Right lobe of liver (tissue), 6 donors: ENCODE data around the gene RNF25. TPM values are rescaled to one million over a fixed set of nuclear protein-coding genes. Genes with fewer than 3 reads are reported as not detected.

Experiments
- ATAC-seq, 4 donors: fragments of 200-7000 bp; cut with Tn5 transposase; one replicate each; pipeline ENCODE4 v1.9.1; 2020; ENCODE audit warnings: mild to moderate bottlenecking in 4 of 4, moderate library complexity in 4 of 4
- DNase-seq, 3 donors: peaks; one replicate each; pipeline ENCODE4 v3.0.0-alpha.2; 2020
- H3K27ac ChIP-seq, 3 donors: fragments of 200-600 bp; one replicate each; pipeline ENCODE4 v1.8.0; 2022
- H3K27me3 ChIP-seq, 2 donors: fragments of 200-600 bp; one replicate each; pipeline ENCODE4 v1.8.0; 2022
- H3K36me3 ChIP-seq, 4 donors: fragments of 200-600 bp; sonication (generic) in 1 of 4; one replicate each; pipeline versions ENCODE4 v1.5.1 to v1.8.0; 2017 to 2022; ENCODE audit warnings: control low read depth in 1 of 4
- H3K4me1 ChIP-seq, 4 donors: fragments of 200-600 bp; sonication (generic) in 1 of 4; one replicate each; pipeline versions ENCODE4 v1.5.1 to v1.8.0; 2017 to 2022; ENCODE audit warnings: control low read depth in 1 of 4
- H3K4me3 ChIP-seq, 3 donors: fragments of 200-600 bp; one replicate each; pipeline ENCODE4 v1.8.0; 2022
- H3K9me3 ChIP-seq, 4 donors: fragments of 200-600 bp; sonication (generic) in 1 of 4; one replicate each; pipeline versions ENCODE4 v1.5.1 to v1.8.0; 2017 to 2022; ENCODE audit warnings: control low read depth in 1 of 4
- POLR2A ChIP-seq: fragments of 450-650 bp; IDR thresholded peaks from one replicate; pipeline ENCODE4 v1.6.1; 2017; ENCODE audit warnings: antibody characterized with exemption, mild to moderate bottlenecking
- WGBS: methylation state at CpG from one replicate; pipeline ENCODE4 v1.1.6; 2018; ENCODE audit warnings: low coverage, low lambda C conversion rate; ENCODE audit not compliant: insufficient coverage; ENCODE audit errors: missing lambda C conversion rate; 5-methylcytosine and 5-hydroxymethylcytosine counted together
- intact Hi-C, 2 donors: fragments of 100-400 bp; cut with DNase I; formaldehyde crosslinking; loops; one replicate each; pipeline versions ENCODE4 v1.11.2 to v1.14.1; 2022
- total RNA-seq, 6 experiments: library from RNA; depleted of rRNA in 2 of 6; stranded (reverse); fragments of >200 nt in 2 of 6; fragmentation: NEBNext Ultra II Directional in 3 of 6; extraction: Animal tissue kit (Norgen Biotek cat#: 25700) in 3 of 6; gene quantifications; one replicate each; pipeline versions ENCODE4 v1.1.0 to v1.2.4, GENCODE V29; 2016 to 2023
- TF ChIP-seq, protein P1 (sequence below), 4 donors: fragments of 200-600 bp in 3 of 4; fragments of 450-650 bp in 1 of 4; IDR thresholded peaks; one replicate each; pipeline versions ENCODE4 v1.5.1 to v1.8.0; 2016 to 2022; ENCODE audit warnings: antibody characterized with exemption in 4 of 4, mild to moderate bottlenecking in 2 of 4
- donor health status: DM: no; HTN: yes; CAD: no.
- donor health status: DM: no; HTN: no; CAD: no.
- donor health status: DM: no; HTN: no; CAD: no.
- donor health status: DM: no; HTN: yes; CAD: no.
- donor health status: DM: no; HTN: yes; CAD: no.

Gene RNF25
- total RNA-seq, 6 experiments from 2014 or later: 7.7 to 11.1 (median 9.1) TPM

DNA sequence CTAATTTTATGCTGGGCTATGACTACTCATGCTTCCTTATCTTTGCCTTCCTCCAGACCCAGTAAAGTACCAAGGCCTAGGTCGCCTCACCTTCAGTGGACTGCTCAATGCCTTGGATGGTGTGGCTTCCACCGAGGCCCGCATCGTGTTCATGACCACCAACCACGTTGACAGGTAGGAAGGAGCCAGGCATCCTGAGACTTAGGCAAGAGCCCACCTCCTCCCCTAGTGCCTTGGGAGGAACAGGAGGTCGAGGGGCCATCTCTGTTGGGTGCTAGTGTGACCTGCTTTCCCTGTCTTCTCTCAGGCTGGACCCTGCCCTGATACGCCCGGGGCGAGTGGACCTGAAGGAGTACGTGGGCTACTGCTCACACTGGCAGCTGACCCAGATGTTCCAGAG, 9.0 kb downstream of the RNF25 start:
- H3K4me3 ChIP-seq: no peak overlapping the region
- no peaks in the 10 kb centered on the region for H3K9me3 ChIP-seq
- ATAC-seq (no peak), DNase-seq (no peak)
- H3K27ac ChIP-seq: no peak overlapping the region
- 67% methylated on average over 1 of the region's 10 CpGs for WGBS
- intact Hi-C loops: no loop called here
- H3K4me1 ChIP-seq: peaks cover 0 to 17% (median 3%) of the 10 kb centered on the region in 4 donors
- no peak for TF ChIP-seq POLR2A
- TF ChIP-seq, protein P1, sequence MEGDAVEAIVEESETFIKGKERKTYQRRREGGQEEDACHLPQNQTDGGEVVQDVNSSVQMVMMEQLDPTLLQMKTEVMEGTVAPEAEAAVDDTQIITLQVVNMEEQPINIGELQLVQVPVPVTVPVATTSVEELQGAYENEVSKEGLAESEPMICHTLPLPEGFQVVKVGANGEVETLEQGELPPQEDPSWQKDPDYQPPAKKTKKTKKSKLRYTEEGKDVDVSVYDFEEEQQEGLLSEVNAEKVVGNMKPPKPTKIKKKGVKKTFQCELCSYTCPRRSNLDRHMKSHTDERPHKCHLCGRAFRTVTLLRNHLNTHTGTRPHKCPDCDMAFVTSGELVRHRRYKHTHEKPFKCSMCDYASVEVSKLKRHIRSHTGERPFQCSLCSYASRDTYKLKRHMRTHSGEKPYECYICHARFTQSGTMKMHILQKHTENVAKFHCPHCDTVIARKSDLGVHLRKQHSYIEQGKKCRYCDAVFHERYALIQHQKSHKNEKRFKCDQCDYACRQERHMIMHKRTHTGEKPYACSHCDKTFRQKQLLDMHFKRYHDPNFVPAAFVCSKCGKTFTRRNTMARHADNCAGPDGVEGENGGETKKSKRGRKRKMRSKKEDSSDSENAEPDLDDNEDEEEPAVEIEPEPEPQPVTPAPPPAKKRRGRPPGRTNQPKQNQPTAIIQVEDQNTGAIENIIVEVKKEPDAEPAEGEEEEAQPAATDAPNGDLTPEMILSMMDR (IDR thresholded peaks at IDR 0.05): no peak
- H3K27me3 ChIP-seq: no peaks in the 10 kb centered on the region
- peaks cover 0 to 52% (median 20%) of the 10 kb centered on the region in 4 donors for H3K36me3 ChIP-seq

DNA sequence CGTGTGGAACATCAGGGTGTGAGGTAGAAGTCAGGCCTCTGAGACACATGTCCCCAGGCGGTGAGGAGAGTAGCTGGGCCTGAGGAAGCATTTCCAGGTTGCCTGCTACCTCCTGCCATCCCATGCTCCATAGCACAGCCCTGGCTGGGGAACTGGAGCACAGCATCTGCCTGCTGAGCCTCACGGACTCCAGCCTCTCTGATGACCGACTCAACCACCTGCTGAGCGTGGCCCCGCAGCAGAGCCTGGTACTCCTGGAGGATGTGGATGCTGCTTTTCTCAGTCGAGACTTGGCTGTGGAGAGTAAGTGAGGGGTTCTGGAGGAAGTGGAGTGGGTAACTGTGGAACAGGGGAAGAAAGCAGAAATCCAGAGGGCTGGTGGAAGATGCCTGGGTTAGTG, 9.4 kb downstream of the RNF25 start:
- intact Hi-C loops: no loop called here
- H3K4me1 ChIP-seq: peaks cover 0 to 18% (median 3%) of the 10 kb centered on the region in 4 donors
- no peak for DNase-seq
- WGBS: 80% methylated on average over 2 of the region's 7 CpGs
- no peak overlapping the region for H3K27ac ChIP-seq
- TF ChIP-seq, protein P1 (IDR thresholded peaks at IDR 0.05): no peak
- no peak for TF ChIP-seq POLR2A
- peaks cover 0 to 51% (median 18%) of the 10 kb centered on the region in 4 donors for H3K36me3 ChIP-seq
- no peaks in the 10 kb centered on the region for H3K27me3 ChIP-seq
- no peaks in the 10 kb centered on the region for H3K9me3 ChIP-seq
- no peak for ATAC-seq
- H3K4me3 ChIP-seq: no peak overlapping the region

DNA sequence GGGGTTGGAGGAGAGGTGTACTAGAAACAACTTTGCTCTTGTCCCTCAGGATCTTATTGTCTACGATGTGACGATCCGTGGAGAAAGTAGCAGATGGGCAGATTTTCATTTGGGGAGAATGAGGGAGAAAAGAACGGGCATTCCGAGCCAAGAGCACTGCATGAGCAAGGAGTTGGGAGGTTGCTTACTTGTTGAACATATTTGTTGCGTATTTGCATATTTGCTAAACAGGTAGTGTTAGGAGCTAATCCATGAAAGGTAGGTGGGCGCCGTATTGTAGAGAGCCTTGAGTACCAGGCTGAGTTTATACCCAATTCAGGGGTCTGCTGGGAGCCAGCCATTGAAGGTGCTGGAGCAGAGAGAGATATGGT, 11.8 kb downstream of the RNF25 start:
- peaks cover 0 to 18% (median 3%) of the 10 kb centered on the region in 4 donors for H3K4me1 ChIP-seq
- no peaks in the 10 kb centered on the region for H3K27me3 ChIP-seq
- H3K36me3 ChIP-seq: peaks cover 0 to 49% (median 14%) of the 10 kb centered on the region in 4 donors
- peak overlapping the region; percentile 70 to 97 (median 72) for H3K4me3 ChIP-seq
- no peak overlapping the region for H3K27ac ChIP-seq
- ATAC-seq (no peak), DNase-seq (no peak)
- TF ChIP-seq, protein P1 (IDR thresholded peaks at IDR 0.05): no peak
- no peak for TF ChIP-seq POLR2A
- WGBS: 10% methylated on average over 8 of the region's 8 CpGs
- no peaks in the 10 kb centered on the region for H3K9me3 ChIP-seq
- intact Hi-C loops: loop anchor here in 1 of 2 donors (10.0 kb wide), 1 partner anchor 255 kb away; no protein-coding TSS in a partner anchor

DNA sequence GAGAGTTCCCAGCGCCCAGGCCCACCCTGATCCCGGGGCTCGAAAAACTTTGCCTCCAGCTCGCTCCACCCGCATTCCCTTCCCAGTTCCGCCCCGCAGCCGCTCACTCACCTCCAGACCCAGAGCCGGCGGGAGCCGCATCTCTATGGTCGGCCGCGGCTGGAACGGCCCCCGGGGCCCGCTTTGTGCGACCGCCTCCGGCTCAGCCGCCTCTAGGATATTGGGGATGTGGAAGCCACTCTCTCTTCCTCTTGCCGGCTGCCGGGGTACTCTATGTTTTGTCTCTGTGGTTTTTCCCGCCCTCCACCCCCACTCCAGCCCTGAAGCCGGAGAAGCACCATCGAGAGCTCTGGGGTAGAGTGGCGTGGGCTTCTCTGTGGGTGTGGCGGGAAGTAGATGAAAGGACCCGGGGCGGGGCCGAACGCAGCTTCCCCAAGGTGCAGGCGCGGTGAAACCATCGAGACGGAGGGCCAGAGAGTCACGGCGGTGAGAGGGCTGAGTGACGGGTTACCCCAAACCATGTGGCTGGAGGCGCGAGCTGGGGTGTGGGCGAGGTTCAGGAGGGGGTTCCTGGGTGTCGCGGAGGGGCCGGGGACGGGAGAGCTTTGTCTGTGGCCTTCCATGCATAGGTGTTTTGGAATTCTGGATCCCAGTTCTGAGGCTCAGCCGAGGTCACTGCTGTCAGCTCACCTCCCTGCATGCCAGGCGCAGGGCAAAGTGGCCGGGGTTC, 12.4 kb downstream of the RNF25 start, which contains the start of the genes BCS1L and ZNF142:
TSS of gene BCS1L (plus strand) at position 426 of the 730 bp plus-strand sequence. CDS start 1,305 bp downstream, outside the sequence.
TSS of gene ZNF142 (minus strand) at position 366 of the 730 bp plus-strand sequence. CDS start 3,194 bp downstream, outside the sequence.
- H3K4me3 ChIP-seq: peak within 1 kb of the TSS; percentile 70 to 97 (median 72)
- intact Hi-C loops: loop anchor here in 1 of 2 donors (10.0 kb wide), 1 partner anchor 255 kb away; no protein-coding TSS in a partner anchor

More for the DNA sequence above, 12.4 kb downstream of the RNF25 start, which contains the start of the genes BCS1L and ZNF142:
- Histone ChIP-seq H3K36me3 (peaks cover 0 to 49% (median 14%) of the 10 kb centered on the region in 4 donors), H3K27ac (peak within 1 kb of the TSS in 2 of 3 donors; percentile 8 to 42), H3K27me3 (no peaks in the 10 kb centered on the region), H3K9me3 (no peaks in the 10 kb centered on the region), H3K4me1 (peaks cover 0 to 18% (median 3%) of the 10 kb centered on the region in 4 donors)
- ATAC-seq (peak; percentile 99), DNase-seq (peak; percentile 92 to 95 (median 95))
- WGBS: 0% methylated on average over 39 of the region's 49 CpGs
- TF ChIP-seq, protein P1 (IDR thresholded peaks at IDR 0.05): no peak
- TF ChIP-seq POLR2A: peak; percentile 54
